PC-3 (cell line): ENCODE results near the gene ZFP64.

Experiments
- EZH2 ChIP-seq: fragments of 300-600 bp; sonication (generic); IDR thresholded peaks from one replicate; pipeline ENCODE4 v1.6.1; 2017; ENCODE audit warnings: antibody characterized with exemption, mild to moderate bottlenecking, low read length; ENCODE audit not compliant: unreplicated experiment
- EZH2phosphoT487 ChIP-seq: fragments of 300-600 bp; sonication (generic); IDR thresholded peaks from 2 replicates; pipeline ENCODE4 v1.6.1; 2018; ENCODE audit warnings: mild to moderate bottlenecking, antibody characterized with exemption, low read length, borderline replicate concordance
- TF ChIP-seq, protein P1 (sequence below): fragments of 300-600 bp; sonication (generic); conservative IDR thresholded peaks from 2 replicates; pipeline ENCODE4 v1.5.1; 2017; ENCODE audit warnings: antibody characterized with exemption, low read depth, mild to moderate bottlenecking, low read length

GRCh38 chr20:52196845-52197244, 5.3 kb upstream of the ZFP64 start:
- TF ChIP-seq, protein P1, sequence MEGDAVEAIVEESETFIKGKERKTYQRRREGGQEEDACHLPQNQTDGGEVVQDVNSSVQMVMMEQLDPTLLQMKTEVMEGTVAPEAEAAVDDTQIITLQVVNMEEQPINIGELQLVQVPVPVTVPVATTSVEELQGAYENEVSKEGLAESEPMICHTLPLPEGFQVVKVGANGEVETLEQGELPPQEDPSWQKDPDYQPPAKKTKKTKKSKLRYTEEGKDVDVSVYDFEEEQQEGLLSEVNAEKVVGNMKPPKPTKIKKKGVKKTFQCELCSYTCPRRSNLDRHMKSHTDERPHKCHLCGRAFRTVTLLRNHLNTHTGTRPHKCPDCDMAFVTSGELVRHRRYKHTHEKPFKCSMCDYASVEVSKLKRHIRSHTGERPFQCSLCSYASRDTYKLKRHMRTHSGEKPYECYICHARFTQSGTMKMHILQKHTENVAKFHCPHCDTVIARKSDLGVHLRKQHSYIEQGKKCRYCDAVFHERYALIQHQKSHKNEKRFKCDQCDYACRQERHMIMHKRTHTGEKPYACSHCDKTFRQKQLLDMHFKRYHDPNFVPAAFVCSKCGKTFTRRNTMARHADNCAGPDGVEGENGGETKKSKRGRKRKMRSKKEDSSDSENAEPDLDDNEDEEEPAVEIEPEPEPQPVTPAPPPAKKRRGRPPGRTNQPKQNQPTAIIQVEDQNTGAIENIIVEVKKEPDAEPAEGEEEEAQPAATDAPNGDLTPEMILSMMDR: no peak
- TF ChIP-seq EZH2: no peak
- no peak for TF ChIP-seq EZH2phosphoT487
